Neuron (in vitro differentiated cells): ENCODE results near the gene COL6A1.

Experiments used
- H2AFZ ChIP-seq: one replicate; pipeline ENCODE4 v1.6.1; 2013; ENCODE audit warnings: low read depth, mild to moderate bottlenecking, inconsistent platforms, low read length, moderate library complexity
- H3K27me3 ChIP-seq: one replicate; pipeline ENCODE4 v1.6.1; 2013; ENCODE audit warnings: low read length; ENCODE audit not compliant: insufficient read depth
- H3K36me3 ChIP-seq: one replicate; pipeline ENCODE4 v1.6.1; 2013; ENCODE audit warnings: low read length; ENCODE audit not compliant: insufficient read depth
- H3K4me1 ChIP-seq: one replicate; pipeline ENCODE4 v1.6.1; 2013; ENCODE audit warnings: low read length; ENCODE audit not compliant: insufficient read depth
- H3K4me3 ChIP-seq: 2 replicates; pipeline ENCODE4 v1.5.1; 2013; ENCODE audit warnings: mild to moderate bottlenecking, low read length, moderate library complexity
- H3K9me3 ChIP-seq: one replicate; pipeline ENCODE4 v1.6.1; 2013; ENCODE audit warnings: low read length

The COL6A1 gene

DNA sequence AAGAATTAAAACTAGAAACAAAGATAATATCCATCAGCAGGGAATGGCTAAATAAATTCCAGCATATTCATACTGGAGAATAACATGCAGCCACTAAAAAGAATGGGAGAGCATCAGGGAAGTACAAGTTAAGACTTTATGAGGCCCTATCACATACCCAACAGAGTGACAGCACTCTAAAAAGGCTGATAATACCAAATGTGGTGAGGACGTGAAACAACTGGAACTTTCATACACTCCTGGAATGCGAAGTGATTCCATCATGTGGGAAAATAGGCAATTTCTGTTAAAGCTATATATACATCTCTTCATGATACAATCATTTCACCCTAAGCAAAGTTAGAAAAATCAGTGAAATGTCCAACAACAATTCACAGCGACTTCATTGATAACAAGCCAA lies 42.6 kb downstream of the COL6A1 start:
- Histone ChIP-seq H3K9me3 (no peaks in the 10 kb centered on the region), H3K4me1 (peaks cover 20% of the 10 kb centered on the region), H3K36me3 (no peaks in the 10 kb centered on the region), H3K4me3 (no peak overlapping the region), H3K27me3 (no peaks in the 10 kb centered on the region), H2AFZ (no peak overlapping the region)

DNA sequence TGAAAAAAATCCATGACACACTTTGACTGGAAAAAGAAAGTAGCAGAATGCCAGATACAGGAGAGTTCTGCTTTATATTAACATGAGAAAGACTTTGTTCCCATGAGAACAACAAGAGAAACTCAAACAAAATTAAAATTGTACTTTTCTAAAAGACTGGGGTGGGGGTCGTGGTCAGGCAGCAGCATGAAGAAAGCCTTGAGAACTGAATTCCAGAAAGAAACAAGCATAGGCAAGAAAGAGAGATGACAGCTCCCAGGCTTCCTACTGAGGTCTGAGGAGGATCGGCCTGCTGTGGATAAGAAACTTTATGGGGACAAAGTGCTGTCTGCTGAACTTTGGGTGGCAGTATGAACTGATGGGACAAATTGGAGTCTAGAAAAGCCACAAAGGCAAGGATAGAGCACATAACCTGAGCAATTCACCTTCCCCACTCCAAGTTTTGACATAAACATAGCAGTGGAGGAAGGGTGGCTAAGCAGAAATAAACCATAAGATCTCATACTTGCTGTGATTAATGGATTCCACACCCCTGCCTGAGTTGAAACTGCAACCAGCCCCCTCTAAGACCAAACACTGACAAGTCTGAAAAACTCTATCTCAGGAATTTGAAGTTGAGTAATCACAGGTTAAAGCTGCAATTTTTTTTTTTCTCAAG lies 43.7 kb downstream of the COL6A1 start:
- H3K4me1 ChIP-seq = peaks cover 20% of the 10 kb centered on the region
- no peaks in the 10 kb centered on the region for H3K27me3 ChIP-seq
- no peak overlapping the region for H2AFZ ChIP-seq
- no peak overlapping the region for H3K4me3 ChIP-seq
- H3K9me3 ChIP-seq = no peaks in the 10 kb centered on the region
- H3K36me3 ChIP-seq = no peaks in the 10 kb centered on the region

DNA sequence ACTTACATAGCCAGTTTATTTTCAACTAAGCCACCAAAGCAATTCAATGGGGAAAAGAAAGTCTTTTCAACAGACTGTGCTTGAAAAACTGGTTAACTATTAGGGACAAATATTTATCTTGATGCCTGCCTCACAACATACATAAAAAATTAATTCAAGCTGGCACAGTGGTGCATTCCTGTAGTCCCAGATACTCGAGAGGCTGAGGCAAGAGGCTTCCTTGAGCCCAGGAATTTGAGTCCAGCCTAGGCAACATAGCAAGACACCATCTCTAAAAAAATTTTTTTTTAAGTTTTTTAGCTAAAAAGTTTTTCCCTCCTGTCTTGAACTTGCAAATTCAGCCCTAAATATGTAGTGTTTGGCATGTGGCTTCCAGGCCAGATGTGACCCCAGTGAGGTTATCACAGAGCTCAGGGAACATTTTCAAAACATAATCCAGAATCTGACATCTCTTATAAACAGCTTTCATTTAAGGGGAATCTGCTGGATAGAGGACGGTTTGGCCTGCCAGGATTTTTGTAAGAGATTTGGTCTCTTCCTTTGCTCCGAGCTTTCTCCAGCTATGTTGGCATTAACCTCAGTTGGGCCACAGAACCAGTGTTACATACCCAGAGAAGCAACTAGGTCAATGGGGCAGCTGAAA lies 46.4 kb downstream of the COL6A1 start:
- Histone ChIP-seq H3K4me3 (no peak overlapping the region), H3K27me3 (no peaks in the 10 kb centered on the region), H3K4me1 (peaks cover 20% of the 10 kb centered on the region), H3K9me3 (no peaks in the 10 kb centered on the region), H3K36me3 (no peaks in the 10 kb centered on the region), H2AFZ (no peak overlapping the region)

DNA sequence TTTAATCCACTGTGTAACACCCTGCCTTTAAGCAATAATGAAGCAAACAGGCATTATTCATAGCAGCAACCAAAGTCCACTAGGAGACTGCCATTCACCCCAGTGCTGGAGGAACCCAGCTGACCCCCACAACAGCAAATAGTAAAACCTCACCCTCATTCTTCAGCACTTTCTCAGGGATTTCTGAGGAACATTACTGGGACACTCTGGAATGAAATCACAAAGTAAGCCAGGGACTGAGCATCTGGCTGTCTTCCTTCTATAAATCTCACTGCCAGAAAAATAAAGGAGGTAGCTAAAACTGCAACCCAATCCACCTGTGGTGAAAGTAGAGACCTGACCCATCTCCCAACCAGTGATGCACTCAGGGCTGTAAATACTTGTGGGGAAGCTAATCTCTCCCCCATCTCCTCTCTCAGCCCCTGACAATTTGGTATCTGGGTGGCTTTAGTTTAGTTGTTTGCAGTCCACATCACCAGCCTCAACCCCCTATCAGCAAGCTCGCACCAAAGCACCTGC lies 47.1 kb downstream of the COL6A1 start:
- H3K27me3 ChIP-seq = no peaks in the 10 kb centered on the region
- H3K9me3 ChIP-seq = no peaks in the 10 kb centered on the region
- H2AFZ ChIP-seq = no peak overlapping the region
- H3K4me3 ChIP-seq = no peak overlapping the region
- H3K36me3 ChIP-seq = no peaks in the 10 kb centered on the region
- H3K4me1 ChIP-seq = peaks cover 18% of the 10 kb centered on the region

DNA sequence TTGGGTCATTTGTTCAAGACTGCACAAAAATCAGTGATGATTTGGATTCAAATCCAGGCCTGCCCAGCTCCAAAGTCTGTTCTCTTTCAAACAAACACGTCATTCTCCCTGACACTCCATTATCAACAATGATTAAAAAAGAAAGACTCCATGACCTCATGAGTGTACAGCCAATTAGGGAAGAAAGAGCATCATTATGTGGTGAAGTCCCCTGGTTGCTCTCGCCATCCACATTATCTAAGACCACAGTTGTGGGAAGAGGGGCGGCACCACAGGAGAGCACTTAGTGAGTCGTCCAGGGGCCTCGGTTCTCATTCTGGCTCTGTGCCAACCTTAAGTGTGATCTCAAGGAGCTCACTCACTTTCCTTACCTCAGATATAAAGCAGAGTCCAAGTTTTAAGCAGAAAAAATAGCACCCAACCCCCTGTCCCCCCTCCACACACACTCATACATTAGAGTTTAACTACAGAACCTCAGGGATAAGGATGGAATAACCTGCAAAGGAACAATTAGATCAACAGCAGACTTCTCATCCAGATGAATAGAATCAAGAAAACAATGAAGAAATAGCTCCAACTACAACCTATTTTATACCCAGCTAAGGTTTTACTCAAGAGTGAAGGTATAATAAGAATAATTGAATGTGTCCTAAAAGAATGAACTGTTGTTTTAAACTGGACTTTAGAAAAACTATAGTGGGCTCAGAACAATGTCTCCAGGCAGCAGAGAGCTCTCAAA lies 47.8 kb downstream of the COL6A1 start:
- Histone ChIP-seq H3K27me3 (no peaks in the 10 kb centered on the region), H3K9me3 (no peaks in the 10 kb centered on the region), H3K4me3 (no peak overlapping the region), H3K4me1 (peaks cover 16% of the 10 kb centered on the region), H2AFZ (no peak overlapping the region), H3K36me3 (no peaks in the 10 kb centered on the region)

DNA sequence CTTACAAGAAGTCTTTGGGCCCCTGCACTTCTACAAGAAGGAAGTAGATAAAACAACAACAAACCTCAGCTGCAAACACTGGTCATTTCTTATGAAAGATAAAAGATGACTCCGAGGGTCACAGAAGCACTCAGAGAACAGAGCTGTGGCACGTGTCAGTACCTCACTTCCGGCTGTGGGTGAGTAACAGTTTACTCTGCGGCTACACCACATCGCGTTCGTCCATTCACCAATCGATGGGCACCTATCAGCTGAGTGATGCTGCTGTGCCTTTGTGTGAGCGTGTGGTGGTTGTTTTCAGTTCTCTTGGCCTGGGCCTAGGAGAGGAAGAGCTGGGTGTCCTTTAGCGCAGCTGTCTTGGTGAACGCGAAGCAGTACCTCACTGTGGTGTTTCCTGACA lies 49.9 kb downstream of the COL6A1 start:
- H2AFZ ChIP-seq = no peak overlapping the region
- no peaks in the 10 kb centered on the region for H3K9me3 ChIP-seq
- no peaks in the 10 kb centered on the region for H3K27me3 ChIP-seq
- H3K36me3 ChIP-seq = no peaks in the 10 kb centered on the region
- no peak overlapping the region for H3K4me3 ChIP-seq
- no peaks in the 10 kb centered on the region for H3K4me1 ChIP-seq

DNA sequence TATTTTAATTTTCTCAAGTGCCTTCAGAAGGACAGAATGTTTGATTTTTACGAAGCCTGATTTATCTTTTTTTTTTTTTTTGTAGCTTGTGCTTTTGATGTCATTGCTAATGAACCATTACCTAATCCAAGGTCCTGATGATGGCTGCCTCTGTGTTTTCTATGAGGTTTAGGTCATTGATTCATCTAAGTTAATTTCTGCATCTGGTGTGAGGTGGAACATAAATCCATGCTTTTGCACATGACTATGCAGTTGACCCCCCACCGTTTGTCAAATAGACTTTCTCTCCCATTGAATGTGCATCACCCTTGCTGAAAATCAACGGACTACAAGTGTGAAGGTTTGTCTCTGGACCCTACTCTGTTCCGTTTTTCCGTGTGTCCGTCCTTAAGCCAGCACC lies 50.5 kb downstream of the COL6A1 start:
- no peaks in the 10 kb centered on the region for H3K36me3 ChIP-seq
- no peaks in the 10 kb centered on the region for H3K9me3 ChIP-seq
- H3K4me3 ChIP-seq = no peak overlapping the region
- H3K27me3 ChIP-seq = no peaks in the 10 kb centered on the region
- no peak overlapping the region for H2AFZ ChIP-seq
- no peaks in the 10 kb centered on the region for H3K4me1 ChIP-seq

DNA sequence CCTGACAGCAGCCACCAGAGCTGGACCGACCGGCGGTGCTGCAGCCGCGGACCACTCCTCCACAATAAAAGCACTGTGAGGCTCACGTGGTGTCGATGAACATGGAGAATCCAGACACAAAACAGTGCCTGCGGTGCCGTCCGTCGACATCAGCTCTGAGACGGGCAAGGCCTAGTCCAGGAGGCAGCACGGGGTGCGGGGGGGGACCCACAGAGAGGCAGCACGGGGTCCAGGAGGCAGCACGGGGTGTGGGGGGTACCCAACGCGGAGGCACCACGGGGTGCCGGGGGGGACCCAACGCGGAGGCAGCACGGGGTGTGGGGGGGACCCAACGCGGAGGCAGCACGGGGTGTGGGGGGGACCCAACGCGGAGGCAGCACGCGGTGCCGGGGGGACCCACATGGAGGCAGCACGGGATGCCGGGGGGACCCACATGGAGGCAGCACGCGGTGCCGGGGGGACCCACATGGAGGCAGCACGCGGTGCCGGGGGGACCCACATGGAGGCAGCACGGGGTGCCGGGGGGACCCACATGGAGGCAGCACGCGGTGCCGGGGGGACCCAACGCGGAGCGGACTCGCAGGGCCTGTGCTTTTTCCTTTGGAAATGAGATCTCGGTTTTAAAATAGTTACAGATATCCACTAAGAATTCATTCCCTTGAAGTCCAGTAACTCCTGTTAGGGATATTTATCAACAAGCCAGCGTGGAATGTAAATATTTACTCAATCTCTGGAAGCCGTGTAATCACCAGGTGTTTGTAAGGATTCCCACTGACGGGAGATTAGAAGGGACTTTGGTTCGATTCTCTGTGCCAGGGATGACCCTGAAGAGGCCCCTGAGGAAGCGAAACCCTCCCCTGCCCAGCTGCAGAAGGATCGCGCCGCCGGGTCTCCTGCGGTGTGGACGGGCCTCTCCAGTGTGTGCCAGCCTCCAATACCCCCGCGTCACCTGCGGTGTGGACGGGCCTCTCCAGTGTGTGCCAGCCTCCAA lies 52.1 kb downstream of the COL6A1 start:
- Histone ChIP-seq H3K36me3 (no peaks in the 10 kb centered on the region), H3K9me3 (no peaks in the 10 kb centered on the region), H3K4me3 (no peak overlapping the region), H3K4me1 (no peaks in the 10 kb centered on the region), H2AFZ (no peak overlapping the region), H3K27me3 (peaks cover 5% of the 10 kb centered on the region)

DNA sequence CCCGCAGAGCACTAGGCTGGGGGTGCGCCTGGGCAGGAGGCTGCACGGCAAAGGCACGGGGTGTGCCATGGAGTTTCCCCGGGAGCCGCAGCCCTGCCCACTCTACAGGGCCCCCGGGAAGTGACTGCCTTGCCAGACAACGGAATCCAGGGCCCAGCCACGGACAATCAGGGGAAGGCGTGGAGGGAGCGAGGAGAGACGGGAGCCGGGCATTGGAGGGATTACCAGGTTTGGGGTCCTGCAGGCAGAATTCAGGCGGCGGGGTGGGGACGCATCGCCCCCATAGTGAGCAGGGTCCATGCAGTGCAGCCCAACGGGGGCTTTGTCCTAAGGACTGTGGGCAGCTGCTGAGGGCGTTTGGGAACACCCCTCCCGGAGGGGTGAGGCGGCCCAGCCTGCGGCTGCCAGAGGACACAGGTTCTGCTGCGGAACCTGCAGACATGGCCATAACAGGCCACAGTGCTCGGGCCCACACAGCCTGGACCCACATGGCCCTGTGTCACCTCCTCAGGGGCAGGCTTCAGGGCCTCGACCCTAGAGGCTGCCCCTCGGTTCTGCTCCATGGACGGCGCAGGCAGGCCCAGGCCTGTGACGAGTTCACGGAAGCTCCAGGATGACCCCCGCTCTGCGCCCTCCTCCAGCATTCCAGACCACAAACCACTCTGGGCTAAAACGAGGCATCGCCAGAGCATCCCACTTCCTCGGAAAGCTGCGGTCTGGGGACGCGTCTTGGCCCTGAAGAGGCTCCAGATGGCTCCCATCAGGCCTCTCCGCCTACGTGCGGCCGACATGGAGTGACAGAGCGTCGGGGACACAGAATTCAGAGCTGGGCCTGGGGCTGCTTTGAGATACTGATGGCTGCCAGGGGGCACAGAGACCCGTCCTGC lies 54.5 kb downstream of the COL6A1 start:
- Histone ChIP-seq H3K4me3 (no peak overlapping the region), H2AFZ (no peak overlapping the region), H3K36me3 (no peaks in the 10 kb centered on the region), H3K9me3 (no peaks in the 10 kb centered on the region), H3K4me1 (no peaks in the 10 kb centered on the region), H3K27me3 (peaks cover 5% of the 10 kb centered on the region)

DNA sequence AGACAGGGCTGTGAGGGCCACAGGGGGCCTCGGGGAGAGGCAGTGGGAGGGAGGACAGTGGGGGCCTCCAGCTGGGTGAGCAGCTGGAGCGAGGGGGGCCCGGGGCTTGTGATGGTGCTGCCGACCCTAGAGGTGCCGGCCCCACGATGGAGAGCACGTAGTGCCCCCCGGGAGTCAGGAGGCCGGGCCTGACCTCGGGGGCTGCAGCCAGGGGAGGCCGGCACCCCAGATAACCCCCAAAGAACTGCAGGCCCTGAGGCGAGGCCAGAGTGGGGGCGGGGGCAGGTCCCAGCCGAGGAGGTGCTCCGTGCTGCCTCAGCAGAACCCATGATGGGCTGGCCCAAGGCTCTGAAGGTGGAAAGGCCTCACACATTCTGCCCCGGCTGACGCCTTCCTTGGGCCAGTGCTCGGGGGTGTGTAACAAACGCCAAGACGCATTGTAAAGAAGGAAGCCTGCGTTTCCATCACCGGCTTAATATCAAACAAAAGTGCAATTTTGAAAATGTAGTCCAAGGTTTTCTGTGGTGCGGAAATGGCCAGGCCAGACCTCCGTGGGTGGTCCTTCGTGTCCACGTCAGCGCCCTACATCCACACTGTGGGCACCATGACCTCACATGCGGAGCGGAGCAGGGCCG lies 55.2 kb downstream of the COL6A1 start:
- Histone ChIP-seq H3K27me3 (peaks cover 5% of the 10 kb centered on the region), H3K4me1 (no peaks in the 10 kb centered on the region), H2AFZ (no peak overlapping the region), H3K9me3 (no peaks in the 10 kb centered on the region), H3K36me3 (no peaks in the 10 kb centered on the region), H3K4me3 (no peak overlapping the region)

DNA sequence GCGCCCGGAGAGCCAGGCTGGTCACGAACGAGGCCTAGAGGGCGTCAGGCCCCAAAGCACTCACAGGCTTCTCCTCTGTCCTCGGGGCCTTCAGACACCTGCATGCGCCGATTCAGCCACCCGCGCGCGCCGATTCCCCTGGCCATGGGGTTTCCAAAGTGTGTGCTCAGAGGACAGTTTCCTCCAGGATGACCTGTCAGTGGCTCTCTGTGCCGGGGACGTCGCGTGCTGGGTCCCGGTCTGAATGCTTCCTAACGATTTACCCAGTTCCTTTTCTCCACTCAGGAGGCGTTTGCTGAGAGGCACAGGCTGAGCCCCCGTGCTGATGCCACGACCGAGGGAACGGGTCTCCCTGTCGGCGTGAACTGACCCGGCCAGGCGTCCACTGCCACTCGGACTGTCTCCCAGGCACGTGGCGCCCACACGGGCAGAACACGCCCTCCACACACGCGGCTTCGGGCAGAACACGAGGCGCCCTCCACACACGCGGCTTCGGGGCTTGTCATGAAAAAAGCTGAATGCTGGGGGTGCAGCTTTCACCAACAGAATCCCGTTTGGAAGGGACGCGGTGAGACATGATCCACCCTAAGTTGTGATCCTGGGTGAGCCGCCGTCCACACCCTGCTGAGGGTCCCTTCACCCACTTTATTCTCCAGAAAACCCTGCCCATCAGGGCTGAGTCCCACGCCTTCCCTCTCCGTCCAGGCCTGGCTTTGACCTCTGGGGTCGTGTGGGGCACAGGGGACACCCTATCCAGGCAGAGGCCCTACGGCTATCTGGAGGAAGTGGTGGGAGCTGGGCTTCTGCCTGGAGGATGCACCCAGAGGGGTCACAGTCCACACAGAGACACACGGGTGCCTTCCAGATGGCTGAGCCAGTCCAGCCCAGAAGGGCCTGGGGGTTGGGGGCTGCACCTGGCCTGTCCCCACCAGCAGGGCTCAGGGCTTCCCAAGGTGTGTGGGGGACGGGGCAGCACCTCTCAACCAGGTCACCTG lies 56.1 kb downstream of the COL6A1 start:
- no peaks in the 10 kb centered on the region for H3K9me3 ChIP-seq
- H3K27me3 ChIP-seq = peaks cover 5% of the 10 kb centered on the region
- no peaks in the 10 kb centered on the region for H3K36me3 ChIP-seq
- no peaks in the 10 kb centered on the region for H3K4me1 ChIP-seq
- H2AFZ ChIP-seq = no peak overlapping the region
- no peak overlapping the region for H3K4me3 ChIP-seq
